PFSK-1 (cell line): Measurements from ENCODE around the gene ZNF189.

Experiments
- POLR2AphosphoS5 ChIP-seq: IDR thresholded peaks from 2 replicates; pipeline ENCODE4 v1.6.1; 2012; ENCODE audit warnings: low read depth, mild to moderate bottlenecking, control low read depth, low read length, moderate library complexity
- REST ChIP-seq, 2 experiments: IDR thresholded peaks; 2 replicates each; pipeline versions ENCODE4 v1.6.1 to v1.8.0; 2011 to 2012; ENCODE audit warnings: low read depth in 2 of 2, low read length in 2 of 2, control low read depth in 1 of 2, inconsistent platforms in 1 of 2, mild to moderate bottlenecking in 1 of 2, moderate library complexity in 1 of 2; ENCODE audit not compliant: insufficient read depth in 1 of 2

GRCh38 chr9:101428909-101429308, 30.3 kb downstream of the ZNF189 start:
- no peak for TF ChIP-seq REST (IDR thresholded peaks at IDR 0.05; ENCODE audit: insufficient read depth in 1 of 2, low read depth in 2 of 2, low read length in 2 of 2)
- TF ChIP-seq POLR2AphosphoS5 = no peak
